HG03159 (cell line): ENCODE measurements around the gene SULF2.

Experiments
- ATAC-seq: cut with Tn5 transposase; IDR thresholded peaks from one replicate; pipeline ENCODE4 v1.9.1; 2021; ENCODE audit warnings: mild to moderate bottlenecking, moderate library complexity; ENCODE audit not compliant: unreplicated experiment

The SULF2 gene

GRCh38 chr20:47740862-47741184 is 44.5 kb downstream of the SULF2 start:
- no peak for ATAC-seq

- no peak for ATAC-seq
Measured at GRCh38 chr20:47740121-47740861, 45.0 kb downstream of the SULF2 start.

GRCh38 chr20:47737923-47738322 is 47.4 kb downstream of the SULF2 start:
- no peak for ATAC-seq

GRCh38 chr20:47736570-47737152 is 48.6 kb downstream of the SULF2 start:
- no peak for ATAC-seq

- ATAC-seq, result no peak
Measured at GRCh38 chr20:47735412-47736400, 49.6 kb downstream of the SULF2 start.

- ATAC-seq, result no peak
Measured at GRCh38 chr20:47734870-47735269, 50.4 kb downstream of the SULF2 start.

GRCh38 chr20:47733892-47734291 is 51.4 kb downstream of the SULF2 start:
- ATAC-seq, result no peak

GRCh38 chr20:47730744-47731143 is 54.5 kb downstream of the SULF2 start:
- ATAC-seq, result no peak

GRCh38 chr20:47729472-47729871 is 55.8 kb downstream of the SULF2 start:
- ATAC-seq, result no peak

- peak; percentile 25 for ATAC-seq
Measured at GRCh38 chr20:47727909-47728361, 57.3 kb downstream of the SULF2 start.

- peak; percentile 74 for ATAC-seq
Measured at GRCh38 chr20:47727170-47727880, 58.0 kb downstream of the SULF2 start.

- ATAC-seq, result no peak
Measured at GRCh38 chr20:47726632-47727031, 58.6 kb downstream of the SULF2 start.

GRCh38 chr20:47725248-47725973 is 59.9 kb downstream of the SULF2 start:
- peak; percentile 63 for ATAC-seq

GRCh38 chr20:47724910-47725247 is 60.4 kb downstream of the SULF2 start:
- no peak for ATAC-seq

GRCh38 chr20:47724396-47724795 is 60.9 kb downstream of the SULF2 start:
- ATAC-seq, result no peak

GRCh38 chr20:47723322-47723721 is 62.0 kb downstream of the SULF2 start:
- no peak for ATAC-seq

GRCh38 chr20:47720636-47721427 is 64.4 kb downstream of the SULF2 start:
- ATAC-seq, result no peak

GRCh38 chr20:47719625-47720024 is 65.7 kb downstream of the SULF2 start:
- ATAC-seq, result no peak

- no peak for ATAC-seq
Measured at GRCh38 chr20:47719211-47719610, 66.1 kb downstream of the SULF2 start.

GRCh38 chr20:47718398-47718797 is 66.9 kb downstream of the SULF2 start:
- ATAC-seq, result no peak
